NCI-H2029 (cell line): ENCODE data around the gene ACTL8.
"Not testable (repeated sequence)": the region's sequence is repeated elsewhere in the genome, so short reads cannot be mapped to it uniquely, and the experiment has no call there.

Experiments used
- DNase-seq: peaks from one replicate; lab custom pipeline; 2025; lab: John Stamatoyannopoulos, UW

Gene ACTL8

GRCh38 chr1:17735348-17735747 is 19.8 kb upstream of the ACTL8 start:
- no peak for DNase-seq

- DNase-seq, result no peak
Observed at GRCh38 chr1:17735793-17736192, 19.3 kb upstream of the ACTL8 start.

GRCh38 chr1:17736625-17737024 is 18.5 kb upstream of the ACTL8 start:
- no peak for DNase-seq

- DNase-seq, result no peak
Observed at GRCh38 chr1:17739050-17739449, 16.1 kb upstream of the ACTL8 start.

- no peak for DNase-seq
Observed at GRCh38 chr1:17741052-17741451, 14.1 kb upstream of the ACTL8 start.

GRCh38 chr1:17742583-17742982 is 12.6 kb upstream of the ACTL8 start:
- DNase-seq, result no peak

GRCh38 chr1:17743008-17743647 is 12.0 kb upstream of the ACTL8 start:
- no peak for DNase-seq

GRCh38 chr1:17743925-17744324 is 11.2 kb upstream of the ACTL8 start:
- DNase-seq, result no peak

- DNase-seq, result no peak
Observed at GRCh38 chr1:17744666-17745478, 10.3 kb upstream of the ACTL8 start.

GRCh38 chr1:17745479-17745955 is 9.6 kb upstream of the ACTL8 start:
- no peak for DNase-seq

- not testable (repeated sequence) for DNase-seq
Observed at GRCh38 chr1:17746281-17746680, 8.9 kb upstream of the ACTL8 start.

GRCh38 chr1:17746920-17747319 is 8.2 kb upstream of the ACTL8 start:
- no peak for DNase-seq

- DNase-seq, result no peak
Observed at GRCh38 chr1:17750333-17750732, 4.8 kb upstream of the ACTL8 start.

- DNase-seq, result no peak
Observed at GRCh38 chr1:17752356-17752755, 2.8 kb upstream of the ACTL8 start.

GRCh38 chr1:17757426-17757825 is 2.3 kb downstream of the ACTL8 start:
- DNase-seq, result no peak

- no peak for DNase-seq
Observed at GRCh38 chr1:17759114-17759513, 4.0 kb downstream of the ACTL8 start.

- DNase-seq, result no peak
Observed at GRCh38 chr1:17762313-17762712, 7.2 kb downstream of the ACTL8 start.

- DNase-seq, result no peak
Observed at GRCh38 chr1:17763417-17763816, 8.3 kb downstream of the ACTL8 start.

GRCh38 chr1:17763995-17764394 is 8.9 kb downstream of the ACTL8 start:
- no peak for DNase-seq

- no peak for DNase-seq
Observed at GRCh38 chr1:17764591-17764990, 9.5 kb downstream of the ACTL8 start.

GRCh38 chr1:17765444-17766411 is 10.6 kb downstream of the ACTL8 start:
- no peak for DNase-seq

- DNase-seq, result no peak
Observed at GRCh38 chr1:17768651-17769241, 13.6 kb downstream of the ACTL8 start.
